ENCODE results near the gene BCAS1.

DNA sequence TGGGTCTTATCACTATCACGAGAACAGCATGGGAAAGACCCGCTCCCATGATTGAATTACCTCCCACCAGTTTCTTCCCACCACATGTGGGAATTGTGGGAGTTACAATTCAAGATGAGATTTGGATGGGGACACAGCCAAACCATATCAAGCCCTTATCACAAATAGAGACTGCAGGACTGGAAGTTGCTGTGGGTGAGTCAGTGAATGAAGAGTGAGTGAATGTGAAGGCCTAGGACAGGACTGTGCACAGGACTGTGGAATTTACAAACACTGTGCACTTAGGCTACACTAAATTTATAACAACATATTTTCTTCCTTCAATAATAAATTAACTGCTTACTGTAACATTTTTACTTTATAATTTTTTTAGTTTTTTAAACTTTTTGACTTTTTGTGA lies 30.2 kb upstream of the BCAS1 start:
- TF ChIP-seq, protein P1, sequence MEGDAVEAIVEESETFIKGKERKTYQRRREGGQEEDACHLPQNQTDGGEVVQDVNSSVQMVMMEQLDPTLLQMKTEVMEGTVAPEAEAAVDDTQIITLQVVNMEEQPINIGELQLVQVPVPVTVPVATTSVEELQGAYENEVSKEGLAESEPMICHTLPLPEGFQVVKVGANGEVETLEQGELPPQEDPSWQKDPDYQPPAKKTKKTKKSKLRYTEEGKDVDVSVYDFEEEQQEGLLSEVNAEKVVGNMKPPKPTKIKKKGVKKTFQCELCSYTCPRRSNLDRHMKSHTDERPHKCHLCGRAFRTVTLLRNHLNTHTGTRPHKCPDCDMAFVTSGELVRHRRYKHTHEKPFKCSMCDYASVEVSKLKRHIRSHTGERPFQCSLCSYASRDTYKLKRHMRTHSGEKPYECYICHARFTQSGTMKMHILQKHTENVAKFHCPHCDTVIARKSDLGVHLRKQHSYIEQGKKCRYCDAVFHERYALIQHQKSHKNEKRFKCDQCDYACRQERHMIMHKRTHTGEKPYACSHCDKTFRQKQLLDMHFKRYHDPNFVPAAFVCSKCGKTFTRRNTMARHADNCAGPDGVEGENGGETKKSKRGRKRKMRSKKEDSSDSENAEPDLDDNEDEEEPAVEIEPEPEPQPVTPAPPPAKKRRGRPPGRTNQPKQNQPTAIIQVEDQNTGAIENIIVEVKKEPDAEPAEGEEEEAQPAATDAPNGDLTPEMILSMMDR (IDR thresholded peaks at IDR 0.05; ENCODE audit: extremely low read depth in 1 of 2, insufficient read depth in 1 of 2, low read depth in 1 of 2, low read length in 2 of 2) = no peak
- TF ChIP-seq POLR2A (IDR thresholded peaks at IDR 0.05; ENCODE audit: low read depth, low read length) (no peak), EZH2 (IDR thresholded peaks at IDR 0.05; ENCODE audit: borderline replicate concordance, low read depth, low read length, severe bottlenecking) (no peak), POLR2AphosphoS5 (IDR thresholded peaks at IDR 0.05; ENCODE audit: insufficient read depth, low read depth, low read length) (no peak), JUN (IDR thresholded peaks at IDR 0.05; ENCODE audit: borderline replicate concordance, insufficient read depth, insufficient read length, low read depth) (no peak), FOS (IDR thresholded peaks at IDR 0.05; ENCODE audit: borderline replicate concordance, insufficient read depth, low read length) (no peak)
- TF ChIP-seq, protein P2, sequence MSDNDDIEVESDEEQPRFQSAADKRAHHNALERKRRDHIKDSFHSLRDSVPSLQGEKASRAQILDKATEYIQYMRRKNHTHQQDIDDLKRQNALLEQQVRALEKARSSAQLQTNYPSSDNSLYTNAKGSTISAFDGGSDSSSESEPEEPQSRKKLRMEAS (IDR thresholded peaks at IDR 0.05; ENCODE audit: insufficient read depth, insufficient read length) = no peak
